HG02981 (cell line): ENCODE measurements around the gene HEPH.
"Not testable (repeated sequence)": the region's sequence is repeated elsewhere in the genome, so short reads cannot be mapped to it uniquely, and the experiment has no call there.

ENCODE experiments used
- ATAC-seq: cut with Tn5 transposase; IDR thresholded peaks from one replicate; pipeline ENCODE4 v1.9.1; 2021; ENCODE audit warnings: mild to moderate bottlenecking, moderate library complexity; ENCODE audit not compliant: unreplicated experiment

The HEPH gene

DNA sequence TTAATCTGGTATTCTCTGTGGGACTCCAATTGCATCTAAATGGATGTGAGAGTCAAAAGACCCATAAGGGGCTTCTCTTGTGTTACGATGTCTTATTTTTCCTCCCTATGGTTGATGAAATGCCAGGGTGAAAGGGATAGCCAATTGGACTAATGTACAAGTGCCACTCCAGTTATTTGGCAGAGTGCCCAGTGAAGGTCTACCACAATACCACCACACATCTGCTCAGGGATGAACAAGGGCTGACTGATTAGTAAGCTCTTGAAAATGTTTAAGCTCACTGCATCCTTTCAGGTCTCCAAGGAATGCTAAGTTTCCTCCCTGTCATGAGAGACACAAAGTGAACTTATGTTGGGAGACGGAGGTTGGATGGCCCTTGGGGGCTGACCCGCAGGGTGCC, 57.8 kb downstream of the HEPH start:
- ATAC-seq, result no peak

GRCh38 chrX:66232296-66232695, 68.2 kb downstream of the HEPH start:
- no peak for ATAC-seq

- ATAC-seq, result no peak
Observed at GRCh38 chrX:66233209-66233608, 69.2 kb downstream of the HEPH start.

DNA sequence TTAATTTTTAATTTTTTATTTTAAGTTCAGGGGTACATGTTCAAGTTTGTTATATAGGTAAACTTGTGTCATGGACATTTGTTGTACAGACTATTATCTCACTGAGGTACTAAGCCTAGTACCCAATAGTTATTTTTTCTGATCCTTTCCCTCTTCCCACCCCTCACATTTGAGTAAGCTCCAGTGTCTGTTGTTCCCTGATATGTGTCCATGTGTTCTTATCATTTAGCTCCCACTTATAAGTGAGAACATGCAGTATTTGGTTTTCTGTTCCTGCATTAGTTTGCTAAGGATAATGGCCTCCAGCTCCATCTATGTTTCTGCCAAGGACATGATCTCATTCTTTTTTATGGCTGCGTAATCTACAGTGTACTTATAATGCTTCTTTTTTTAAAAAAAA, 69.9 kb downstream of the HEPH start:
- ATAC-seq, result not testable (repeated sequence)

DNA sequence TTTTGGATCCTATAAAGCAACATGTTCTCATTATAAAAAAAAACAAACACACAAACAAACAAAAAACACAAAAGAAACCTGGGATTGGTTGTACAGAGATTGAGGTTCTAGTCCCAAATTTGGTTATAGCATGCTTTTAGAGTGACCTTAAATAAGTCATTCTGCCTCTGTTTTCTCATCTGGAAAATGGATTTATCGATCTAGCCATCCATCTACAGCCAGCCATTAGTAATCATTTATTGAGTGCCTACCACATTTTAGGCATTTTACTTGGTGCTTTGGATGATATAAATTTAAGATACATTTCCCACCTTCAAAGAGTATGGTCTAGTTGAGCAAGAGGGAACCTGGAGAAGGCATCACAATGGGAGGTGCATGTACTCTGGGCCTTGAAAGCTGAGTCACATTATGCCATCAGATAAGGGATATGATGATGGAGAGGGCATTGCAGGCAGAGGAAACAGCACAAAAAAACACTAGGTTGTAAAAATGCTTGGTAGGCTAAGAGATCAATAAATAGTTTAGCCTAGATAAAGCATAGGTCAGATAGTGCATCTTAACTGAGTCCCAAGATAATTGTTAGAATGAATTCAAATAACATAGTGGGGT, 91.4 kb downstream of the HEPH start:
- no peak for ATAC-seq

DNA sequence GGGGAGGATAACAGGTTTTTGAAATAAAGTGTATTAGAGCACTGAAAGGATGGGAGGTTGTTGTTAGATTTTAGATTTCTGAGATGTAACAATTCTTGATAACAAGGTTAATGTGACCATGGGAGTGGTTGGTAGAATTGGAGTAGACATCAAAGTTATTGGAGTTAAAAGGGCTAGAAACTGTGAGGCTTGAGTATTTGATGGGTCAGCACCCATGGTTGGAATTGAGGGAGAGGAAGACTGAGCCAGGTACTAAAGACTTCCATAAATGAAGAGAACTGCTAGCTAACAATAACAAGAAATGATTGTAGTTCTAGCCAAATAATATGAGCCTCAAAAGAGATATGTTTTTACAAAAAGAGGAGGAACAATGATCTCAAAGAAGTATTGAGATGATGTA, 98.8 kb downstream of the HEPH start:
- ATAC-seq, result no peak
